GM10266 (cell line): ENCODE measurements around the gene FHIT.

ENCODE experiments used
- DNase-seq: peaks from one replicate; pipeline ENCODE4 v3.0.0; 2012; ENCODE audit errors: extremely low spot score
- CTCF ChIP-seq: IDR thresholded peaks from 2 replicates; pipeline ENCODE4 v1.5.1; 2012; ENCODE audit warnings: mild to moderate bottlenecking, low read depth; ENCODE audit not compliant: control insufficient read depth, insufficient read depth; ENCODE audit errors: missing control alignments

Gene FHIT

GRCh38 chr3:61108247-61109019 is 142.8 kb downstream of the FHIT start:
- no peak for TF ChIP-seq CTCF
- DNase-seq = no peak

- no peak for DNase-seq
- TF ChIP-seq CTCF = no peak
These were observed 156.6 kb downstream of the FHIT start for GRCh38 chr3:61094608-61095007.

GRCh38 chr3:61093364-61093763 is 157.9 kb downstream of the FHIT start:
- TF ChIP-seq CTCF = no peak
- no peak for DNase-seq

GRCh38 chr3:61092870-61093269 is 158.4 kb downstream of the FHIT start:
- DNase-seq = no peak
- TF ChIP-seq CTCF = no peak

- no peak for TF ChIP-seq CTCF
- no peak for DNase-seq
These were observed 160.7 kb downstream of the FHIT start for GRCh38 chr3:61090389-61091169.

GRCh38 chr3:61087465-61087864 is 163.8 kb downstream of the FHIT start:
- no peak for TF ChIP-seq CTCF
- no peak for DNase-seq

GRCh38 chr3:61081554-61081953 is 169.7 kb downstream of the FHIT start:
- no peak for DNase-seq
- no peak for TF ChIP-seq CTCF
